IMR-90 (cell line): Measurements from ENCODE around the gene ASH1L. TPM values are rescaled to one million over a fixed set of nuclear protein-coding genes. Genes with fewer than 3 reads are reported as not detected.

Experiments used
- ATAC-seq: fragments of 200-7000 bp; cut with Tn5 transposase; 2 replicates; pipeline ENCODE4 v1.9.1; 2020; ENCODE audit warnings: low read depth, mild to moderate bottlenecking, moderate library complexity
- BruUV-seq: library from RNA; stranded (reverse); fragments of 400-500 nt; replicated peaks from 2 replicates; lab custom pipeline; 2021; lab: Mats Ljungman, UMichigan
- CTCF ChIA-PET: fragments of 300-600 bp; formaldehyde crosslinking; extraction: SDS; loops from one replicate; lab custom pipeline; 2021; ENCODE audit warnings: antibody characterized with exemption; lab: Yijun Ruan, JAX
- POLR2A ChIA-PET: fragments of 300-600 bp; sonication (Branson Sonifier 250); formaldehyde crosslinking; loops from one replicate; lab custom pipeline; 2022; ENCODE audit warnings: antibody characterized with exemption; ENCODE audit not compliant: unreplicated experiment; lab: Charles Lee
- DNase-seq: peaks from one replicate; pipeline ENCODE4 v3.0.0; 2013
- H2AFZ ChIP-seq: replicated peaks from 2 replicates; pipeline ENCODE3; 2013; ENCODE audit warnings: low read length, mild to moderate bottlenecking; ENCODE audit not compliant: poor library complexity
- H2AK5ac ChIP-seq: 2 replicates; pipeline ENCODE4 v1.6.1; 2013; ENCODE audit warnings: low read depth, low read length, inconsistent platforms
- H2AK9ac ChIP-seq: replicated peaks from 2 replicates; pipeline ENCODE3; 2013; ENCODE audit warnings: mild to moderate bottlenecking, low read depth, low read length, moderate library complexity; ENCODE audit not compliant: poor library complexity
- H2BK120ac ChIP-seq: 2 replicates; pipeline ENCODE4 v1.6.1; 2013; ENCODE audit warnings: low read depth, low read length, inconsistent platforms
- H2BK15ac ChIP-seq: 3 replicates; pipeline ENCODE4 v1.6.1; 2013; ENCODE audit warnings: low read depth, low read length, inconsistent platforms
- H2BK20ac ChIP-seq: 2 replicates; pipeline ENCODE4 v1.6.1; 2013; ENCODE audit warnings: low read depth, mild to moderate bottlenecking, inconsistent platforms, low read length, moderate library complexity
- H2BK5ac ChIP-seq: 2 replicates; pipeline ENCODE4 v1.6.1; 2013; ENCODE audit warnings: mild to moderate bottlenecking, low read depth, low read length, inconsistent platforms; ENCODE audit not compliant: poor library complexity, severe bottlenecking
- H3K14ac ChIP-seq: replicated peaks from 2 replicates; pipeline ENCODE4 v1.6.1; 2013; ENCODE audit warnings: low read depth, low read length, inconsistent platforms
- H3K18ac ChIP-seq: 2 replicates; pipeline ENCODE4 v1.6.1; 2013; ENCODE audit warnings: low read depth, low read length, control low read depth
- H3K23ac ChIP-seq: 2 replicates; pipeline ENCODE4 v1.6.1; 2013; ENCODE audit warnings: low read depth, low read length, inconsistent platforms
- H3K27ac ChIP-seq: 2 replicates; pipeline ENCODE4 v1.5.1; 2013; ENCODE audit warnings: mild to moderate bottlenecking, control low read depth, low read length; ENCODE audit not compliant: insufficient read depth
- H3K27me3 ChIP-seq: 2 replicates; pipeline ENCODE4 v1.6.1; 2013; ENCODE audit warnings: low read length; ENCODE audit not compliant: control insufficient read depth, insufficient read depth
- H3K36me3 ChIP-seq: 2 replicates; pipeline ENCODE4 v1.6.1; 2013; ENCODE audit warnings: low read length, mixed read lengths; ENCODE audit not compliant: control insufficient read depth, insufficient read depth
- H3K4ac ChIP-seq: 2 replicates; pipeline ENCODE4 v1.6.1; 2013; ENCODE audit warnings: low read depth, low read length, inconsistent platforms
- H3K4me1 ChIP-seq: 2 replicates; pipeline ENCODE4 v1.6.1; 2013; ENCODE audit warnings: low read length, mixed read lengths; ENCODE audit not compliant: control insufficient read depth, insufficient read depth
- H3K4me2 ChIP-seq: 2 replicates; pipeline ENCODE4 v1.6.1; 2013; ENCODE audit warnings: low read depth, mild to moderate bottlenecking, control low read depth, low read length, moderate library complexity
- H3K4me3 ChIP-seq: 2 replicates; pipeline ENCODE4 v1.5.1; 2013; ENCODE audit warnings: low read depth, mild to moderate bottlenecking, control low read depth, low read length, moderate library complexity; ENCODE audit not compliant: insufficient read depth
- H3K56ac ChIP-seq: 2 replicates; pipeline ENCODE4 v1.6.1; 2013; ENCODE audit warnings: low read length, inconsistent platforms; ENCODE audit not compliant: insufficient read depth; ENCODE audit errors: extremely low read depth
- H3K79me1 ChIP-seq, 2 experiments: 2 replicates each; pipeline ENCODE4 v1.6.1; 2013; ENCODE audit warnings: low read length in 2 of 2, inconsistent platforms in 1 of 2, low read depth in 1 of 2
- H3K9ac ChIP-seq: 2 replicates; pipeline ENCODE4 v1.6.1; 2013; ENCODE audit warnings: low read depth, low read length, control low read depth
- H3K9me1 ChIP-seq: 2 replicates; pipeline ENCODE4 v1.6.1; 2013; ENCODE audit warnings: low read length, inconsistent platforms; ENCODE audit not compliant: insufficient read depth
- H3K9me3 ChIP-seq: 2 replicates; pipeline ENCODE4 v1.6.1; 2013; ENCODE audit warnings: low read length; ENCODE audit not compliant: control insufficient read depth, insufficient read depth
- H4K20me1 ChIP-seq: 2 replicates; pipeline ENCODE4 v1.6.1; 2013; ENCODE audit warnings: low read length, inconsistent platforms; ENCODE audit not compliant: insufficient read depth
- H4K5ac ChIP-seq: 2 replicates; pipeline ENCODE4 v1.6.1; 2013; ENCODE audit warnings: mild to moderate bottlenecking, low read depth, low read length, control low read depth
- H4K8ac ChIP-seq, 2 experiments: 2 replicates each; pipeline ENCODE4 v1.6.1; 2013; ENCODE audit warnings: low read depth in 2 of 2, low read length in 2 of 2, control low read depth in 1 of 2, inconsistent platforms in 1 of 2
- H4K91ac ChIP-seq: 2 replicates; pipeline ENCODE4 v1.6.1; 2013; ENCODE audit warnings: low read depth, low read length, inconsistent platforms; ENCODE audit not compliant: insufficient read depth
- CEBPB ChIP-seq: IDR thresholded peaks from 2 replicates; pipeline ENCODE4 v1.6.1; 2012; ENCODE audit warnings: low read depth, low read length, improper control_type of control experiment
- FOS ChIP-seq: fragments of 150-350 bp; IDR thresholded peaks from 2 replicates; pipeline ENCODE4 v1.6.1; 2016; ENCODE audit warnings: low read depth, low read length
- NFE2L2 ChIP-seq: fragments of 150-350 bp; IDR thresholded peaks from 2 replicates; pipeline ENCODE4 v1.6.1; 2016; ENCODE audit warnings: low read depth, mild to moderate bottlenecking, low read length
- POLR2A ChIP-seq: IDR thresholded peaks from 2 replicates; pipeline ENCODE4 v1.6.1; 2012; ENCODE audit warnings: mild to moderate bottlenecking, low read depth, low read length
- USF2 ChIP-seq: fragments of 150-350 bp; IDR thresholded peaks from 2 replicates; pipeline ENCODE4 v1.6.1; 2017; ENCODE audit warnings: mild to moderate bottlenecking, antibody characterized with exemption, low read length, low read depth
- WGBS, 2 experiments: methylation state at CpG; one replicate each; pipeline versions ENCODE4 v1.1.5 to v1.1.7; 2013; ENCODE audit warnings: missing lambda C conversion rate in 2 of 2; ENCODE audit not compliant: insufficient read length in 1 of 2; ENCODE audit errors: extremely low coverage in 2 of 2; 5-methylcytosine and 5-hydroxymethylcytosine counted together
- dilution Hi-C: fragments of 300-500 bp; cut with HindIII; formaldehyde crosslinking; loops from one replicate; pipeline ENCODE4 v1.14.3; 2018; ENCODE audit warnings: low sequenced_read_pairs; ENCODE audit not compliant: unreplicated experiment
- in situ Hi-C: fragments of 300-500 bp; cut with MboI; formaldehyde crosslinking; loops from 3 replicates; pipeline ENCODE4 v1.14.3; 2019; ENCODE audit warnings: low sequenced_read_pairs, inconsistent platforms, mixed read lengths
- intact Hi-C: fragments of 100-400 bp; cut with micrococcal nuclease; formaldehyde crosslinking; loops from 2 replicates; pipeline ENCODE4 v1.10.0; 2022
- polyA plus RNA-seq, 3 experiments: library from polyadenylated mRNA; depleted of rRNA; stranded (reverse); fragments of >200 nt; gene quantifications; 2 replicates each; pipeline ENCODE4 v1.2.3, GENCODE V29; 2012; ENCODE audit warnings: low replicate concordance in 1 of 3
- total RNA-seq: library from RNA; depleted of rRNA; stranded (reverse); fragments of >200 nt; gene quantifications from 2 replicates; pipeline ENCODE4 v1.2.3, GENCODE V29; 2012

ASH1L gene
- total and polyA plus RNA-seq, 2 of the 4 experiments (the other 2 are of a cell fraction): 13.7 to 18.5 TPM

GRCh38 chr1:155540000-155540874, 22.4 kb downstream of the ASH1L start:
- Histone ChIP-seq H2BK15ac (no peak overlapping the region), H3K9me3 (no peaks in the 10 kb centered on the region), H3K27ac (no peak overlapping the region), H2AFZ (no peak overlapping the region), H2BK5ac (no peak overlapping the region), H3K23ac (no peak overlapping the region), H3K4me2 (no peak overlapping the region), H3K79me1 (peaks cover 11 to 55% of the 10 kb centered on the region in 2 experiments), H3K56ac (no peak overlapping the region), H4K5ac (no peak overlapping the region), H2AK5ac (no peak overlapping the region), H3K27me3 (no peaks in the 10 kb centered on the region), H4K91ac (no peak overlapping the region), H2BK120ac (no peak overlapping the region), H3K14ac (no peak overlapping the region), H3K18ac (no peak overlapping the region), H2BK20ac (no peak overlapping the region), H4K8ac (no peak overlapping the region), H3K36me3 (no peaks in the 10 kb centered on the region), H2AK9ac (no peak overlapping the region), H3K4me1 (no peaks in the 10 kb centered on the region), H4K20me1 (peaks cover 56% of the 10 kb centered on the region), H3K9me1 (0 out of 2 replicates have a peak, but pooled peaks cover 3% of the 10 kb centered on the region), H3K4me3 (no peak overlapping the region), H3K9ac (no peak overlapping the region), H3K4ac (no peak overlapping the region)
- no CpG with 5 or more reads among the region's 4 CpGs for WGBS, 2 experiments
- in situ Hi-C loops: no loop called here
- ChIA-PET CTCF (no interaction called here), POLR2A (no interaction called here)
- DNase-seq (no peak), ATAC-seq (no peak)
- dilution Hi-C loops: no loop called here
- BruUV-seq: no TSS peak
- intact Hi-C loops: no loop called here
- TF ChIP-seq FOS: no peak
- no peak for TF ChIP-seq POLR2A
- no peak for TF ChIP-seq USF2
- no peak for TF ChIP-seq CEBPB
- no peak for TF ChIP-seq NFE2L2
